GM06990 (cell line): ENCODE results near the gene IGFALS.

ENCODE experiments used
- DNase-seq: peaks from one replicate; pipeline ENCODE4 v3.0.0-alpha.2; 2011; ENCODE audit not compliant: insufficient read length; ENCODE audit errors: extremely low read depth
- H3K27me3 ChIP-seq: replicated peaks from 2 replicates; pipeline ENCODE4 v1.6.0; 2011; ENCODE audit warnings: low read length; ENCODE audit not compliant: control insufficient read depth, insufficient read depth
- H3K36me3 ChIP-seq: 2 replicates; pipeline ENCODE4 v1.5.1; 2011; ENCODE audit warnings: low read length; ENCODE audit not compliant: control insufficient read depth, insufficient read depth
- H3K4me3 ChIP-seq: replicated peaks from 2 replicates; pipeline ENCODE4 v1.5.1; 2011; ENCODE audit warnings: low read depth, mild to moderate bottlenecking, control low read depth, low read length
- TF ChIP-seq, protein P1 (sequence below): IDR thresholded peaks from 2 replicates; pipeline ENCODE4 v1.5.1; 2011; ENCODE audit warnings: low read length, control low read depth, mild to moderate bottlenecking, inconsistent platforms; ENCODE audit not compliant: insufficient read depth, poor library complexity, severe bottlenecking

Gene IGFALS

DNA sequence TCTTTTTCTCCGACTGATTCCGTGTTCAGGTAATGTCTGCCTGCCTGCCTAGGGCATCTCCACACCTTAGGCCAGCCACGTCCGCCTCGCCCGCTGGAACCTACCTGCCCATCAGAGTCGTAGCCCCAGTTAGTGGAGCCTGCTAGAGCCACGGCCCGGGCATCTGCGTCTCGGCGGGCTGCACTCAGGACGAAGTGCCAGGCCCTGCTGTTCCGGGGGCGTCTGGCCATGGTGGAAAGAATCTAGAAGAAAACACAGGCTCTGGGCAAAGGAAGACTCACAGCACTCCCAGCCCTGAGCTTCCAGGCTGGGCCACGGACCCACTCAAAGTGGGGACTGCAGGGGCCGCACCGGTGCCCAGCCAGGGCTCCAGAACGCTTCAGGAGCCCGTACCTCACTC lies 12.3 kb downstream of the IGFALS start:
- DNase-seq = no peak
- Histone ChIP-seq H3K27me3 (no peaks in the 10 kb centered on the region), H3K4me3 (peak overlapping the region; percentile 92), H3K36me3 (peaks cover 13% of the 10 kb centered on the region)
- TF ChIP-seq, protein P1, sequence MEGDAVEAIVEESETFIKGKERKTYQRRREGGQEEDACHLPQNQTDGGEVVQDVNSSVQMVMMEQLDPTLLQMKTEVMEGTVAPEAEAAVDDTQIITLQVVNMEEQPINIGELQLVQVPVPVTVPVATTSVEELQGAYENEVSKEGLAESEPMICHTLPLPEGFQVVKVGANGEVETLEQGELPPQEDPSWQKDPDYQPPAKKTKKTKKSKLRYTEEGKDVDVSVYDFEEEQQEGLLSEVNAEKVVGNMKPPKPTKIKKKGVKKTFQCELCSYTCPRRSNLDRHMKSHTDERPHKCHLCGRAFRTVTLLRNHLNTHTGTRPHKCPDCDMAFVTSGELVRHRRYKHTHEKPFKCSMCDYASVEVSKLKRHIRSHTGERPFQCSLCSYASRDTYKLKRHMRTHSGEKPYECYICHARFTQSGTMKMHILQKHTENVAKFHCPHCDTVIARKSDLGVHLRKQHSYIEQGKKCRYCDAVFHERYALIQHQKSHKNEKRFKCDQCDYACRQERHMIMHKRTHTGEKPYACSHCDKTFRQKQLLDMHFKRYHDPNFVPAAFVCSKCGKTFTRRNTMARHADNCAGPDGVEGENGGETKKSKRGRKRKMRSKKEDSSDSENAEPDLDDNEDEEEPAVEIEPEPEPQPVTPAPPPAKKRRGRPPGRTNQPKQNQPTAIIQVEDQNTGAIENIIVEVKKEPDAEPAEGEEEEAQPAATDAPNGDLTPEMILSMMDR = no peak

DNA sequence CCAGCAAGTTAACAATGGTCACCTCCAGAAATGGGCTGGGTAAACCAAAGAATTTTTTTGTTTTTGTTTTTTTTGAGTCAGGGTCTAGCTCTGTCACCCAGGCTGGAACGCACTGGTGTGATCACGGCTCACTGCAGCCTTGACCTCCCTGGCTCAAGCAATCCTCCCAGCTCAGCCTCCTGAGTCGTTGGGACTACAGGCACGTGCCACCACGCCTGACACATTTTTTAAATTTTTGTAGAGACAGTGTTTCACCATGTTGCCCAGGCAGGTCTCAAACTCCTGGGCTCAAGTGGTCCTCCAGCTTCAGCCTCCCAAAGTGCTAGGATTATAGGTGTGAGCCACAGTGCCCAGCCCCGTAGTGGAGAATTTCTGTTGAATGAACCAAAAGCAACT lies 12.8 kb downstream of the IGFALS start:
- Histone ChIP-seq H3K36me3 (peaks cover 13% of the 10 kb centered on the region), H3K4me3 (no peak overlapping the region), H3K27me3 (no peaks in the 10 kb centered on the region)
- no peak for DNase-seq
- TF ChIP-seq, protein P1 = no peak

DNA sequence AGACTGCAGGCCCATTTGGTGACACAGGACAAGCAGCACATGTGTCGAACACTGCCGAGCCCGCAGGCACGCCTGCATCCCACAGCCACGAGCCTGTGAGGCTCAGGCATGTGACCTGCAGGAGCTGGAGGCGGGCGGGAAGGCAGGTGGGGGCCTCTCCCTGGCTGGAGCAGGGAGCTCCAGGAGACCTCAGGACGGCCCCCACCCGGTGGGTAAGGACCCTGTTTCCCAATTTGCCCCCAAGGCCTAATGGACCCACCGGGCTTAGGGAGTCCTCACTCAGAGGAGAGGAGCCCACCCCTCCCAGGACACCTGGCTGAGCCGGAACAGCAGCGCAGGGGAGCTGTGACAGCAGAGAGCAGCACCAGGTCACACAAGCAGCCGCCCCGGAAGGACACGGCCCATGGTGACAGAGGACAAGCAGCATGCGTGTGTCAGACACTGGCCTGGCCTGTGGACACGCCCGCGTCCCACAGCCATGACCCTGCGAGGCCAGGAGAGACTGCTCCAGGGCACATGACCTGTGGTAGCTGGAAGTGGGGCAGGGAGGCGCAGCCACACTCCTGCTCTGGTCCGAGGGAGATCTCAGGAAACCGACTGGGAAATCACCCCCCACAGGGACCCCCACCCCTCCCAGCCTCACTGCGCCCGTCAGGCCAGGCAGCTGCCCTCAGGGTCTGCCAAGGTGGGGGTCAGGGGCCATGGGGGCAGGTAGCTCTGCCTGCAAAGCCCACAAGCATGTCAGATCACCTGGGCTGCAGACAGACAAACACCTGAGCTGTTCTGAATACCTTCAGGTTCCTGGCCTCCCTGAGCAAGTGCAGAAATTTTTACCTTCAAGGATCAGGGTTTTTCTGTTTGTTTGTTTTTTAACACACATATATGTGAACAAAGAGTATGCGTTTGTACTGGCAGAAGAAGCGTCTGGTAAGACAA lies 13.5 kb downstream of the IGFALS start:
- TF ChIP-seq, protein P1 = no peak
- peaks cover 15% of the 10 kb centered on the region for H3K36me3 ChIP-seq

DNA sequence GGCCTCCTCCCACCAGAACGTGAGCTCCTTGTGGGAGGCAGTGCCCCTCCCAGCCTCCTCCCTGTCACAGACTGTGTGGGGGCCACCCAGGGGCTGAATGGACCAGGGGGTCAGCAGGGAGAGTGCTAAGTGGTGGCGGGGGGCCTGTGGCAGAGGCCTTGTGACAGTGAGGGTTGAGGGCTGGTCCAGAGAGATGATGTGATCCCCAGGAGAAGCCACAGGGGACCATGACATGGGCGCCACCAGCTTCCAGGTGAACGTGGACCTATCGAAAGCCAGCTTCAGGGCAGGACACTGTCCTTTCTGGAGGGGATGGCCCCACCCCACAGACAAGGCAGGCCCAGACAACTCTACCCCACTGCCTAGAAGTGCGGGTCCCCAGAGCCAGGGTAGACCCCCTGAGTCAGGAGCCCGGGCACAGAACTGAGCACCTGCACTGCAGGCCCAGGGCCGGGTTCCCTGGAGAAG lies 14.2 kb downstream of the IGFALS start:
- TF ChIP-seq, protein P1 = no peak
- peak; percentile 6 for DNase-seq
- Histone ChIP-seq H3K36me3 (peaks cover 15% of the 10 kb centered on the region), H3K27me3 (no peaks in the 10 kb centered on the region), H3K4me3 (no peak overlapping the region)

More for the DNA sequence above, 13.5 kb downstream of the IGFALS start:
- peak; percentile 18 for DNase-seq
- H3K4me3 ChIP-seq = no peak overlapping the region
- H3K27me3 ChIP-seq = no peaks in the 10 kb centered on the region

DNA sequence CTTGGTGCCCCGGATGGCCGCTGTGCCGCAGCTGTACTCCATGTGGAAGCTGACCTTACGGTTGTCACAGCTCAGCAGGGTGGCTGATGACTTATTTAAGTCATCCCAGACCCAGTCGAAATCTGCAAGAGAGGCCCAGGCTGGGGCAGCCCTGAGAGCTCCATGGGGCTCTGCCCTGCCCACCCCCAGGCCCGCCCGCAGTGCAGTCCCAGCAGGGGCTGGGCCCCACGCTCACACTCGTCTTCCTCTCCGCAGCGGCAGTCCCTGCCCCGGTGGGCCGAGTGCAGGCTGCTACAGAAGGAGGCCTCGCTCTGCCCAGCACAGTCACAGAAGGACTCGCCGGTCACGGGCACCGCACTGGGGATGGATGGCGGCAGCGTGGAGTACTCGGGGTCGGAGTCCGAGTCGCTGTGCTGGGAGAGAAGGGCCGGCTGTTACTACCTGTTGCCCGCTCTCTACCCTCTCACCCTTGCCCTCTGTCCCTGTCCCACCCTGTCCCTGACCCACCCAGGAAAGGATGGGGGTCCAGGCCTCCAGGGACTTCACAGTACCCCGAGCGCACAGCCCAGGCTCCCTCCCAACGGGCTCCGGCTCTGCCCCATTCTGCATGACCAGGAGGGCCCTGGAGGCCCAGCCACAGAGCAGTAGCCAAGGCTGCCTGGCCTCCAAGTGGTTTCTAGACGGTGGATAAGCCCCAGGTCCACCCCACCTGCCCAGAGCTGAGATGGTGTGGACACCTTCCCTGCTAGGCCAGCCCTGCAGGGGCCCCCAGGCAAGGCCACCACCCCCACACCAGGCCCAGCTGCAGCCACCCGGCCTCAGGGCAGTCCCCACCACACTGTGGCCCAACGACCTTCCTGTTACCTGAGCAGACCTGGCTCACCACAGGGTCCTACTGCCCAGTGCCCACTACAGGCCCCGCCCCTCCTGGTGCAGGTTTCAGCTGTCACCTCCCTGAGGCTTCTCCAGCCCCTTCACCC lies 15.0 kb downstream of the IGFALS start:
- Histone ChIP-seq H3K36me3 (peaks cover 15% of the 10 kb centered on the region), H3K27me3 (no peaks in the 10 kb centered on the region), H3K4me3 (no peak overlapping the region)
- TF ChIP-seq, protein P1 = no peak
- DNase-seq = peak; percentile 23
